ENCODE results near the gene LEMD1.
A peak's percentile ranks its signal among the peaks of the same experiment; 100 is the strongest.

The LEMD1 gene

DNA sequence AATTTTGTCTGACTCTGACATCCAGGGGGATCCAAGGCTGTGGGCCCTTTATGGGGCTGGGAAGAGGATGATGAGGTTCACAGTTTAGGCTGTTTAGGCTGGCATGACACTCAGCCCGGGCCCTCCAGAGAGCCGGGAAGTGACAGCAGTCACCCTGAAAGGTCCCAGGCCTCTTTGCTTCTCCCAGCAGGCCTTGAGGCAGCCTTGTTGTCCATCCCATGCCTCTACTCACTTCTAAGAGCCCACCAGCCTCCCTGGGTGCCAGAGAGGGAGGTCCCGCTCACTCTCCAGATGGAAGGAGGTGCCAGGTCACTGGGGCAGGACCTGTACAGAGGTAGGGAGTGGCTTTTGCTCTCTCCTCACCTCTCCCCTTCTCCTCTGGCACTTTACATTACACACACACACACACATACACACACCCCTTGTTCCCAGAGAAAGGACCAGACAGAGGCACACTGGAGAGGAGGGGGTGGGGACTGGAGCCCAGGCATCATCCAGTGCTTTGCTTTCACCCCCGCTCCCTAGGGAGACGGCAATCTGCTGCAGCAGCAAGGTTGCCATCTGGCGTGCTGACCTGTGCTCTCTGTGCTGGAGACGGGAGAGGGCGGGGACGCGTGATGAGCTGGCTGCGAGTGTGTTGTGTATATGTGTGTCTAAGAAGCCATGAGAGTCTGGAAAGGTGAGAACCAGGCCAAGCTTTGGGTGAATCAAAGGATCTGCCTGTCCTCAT, 69.7 kb downstream of the LEMD1 start:
- DNase-seq = no peak

DNA sequence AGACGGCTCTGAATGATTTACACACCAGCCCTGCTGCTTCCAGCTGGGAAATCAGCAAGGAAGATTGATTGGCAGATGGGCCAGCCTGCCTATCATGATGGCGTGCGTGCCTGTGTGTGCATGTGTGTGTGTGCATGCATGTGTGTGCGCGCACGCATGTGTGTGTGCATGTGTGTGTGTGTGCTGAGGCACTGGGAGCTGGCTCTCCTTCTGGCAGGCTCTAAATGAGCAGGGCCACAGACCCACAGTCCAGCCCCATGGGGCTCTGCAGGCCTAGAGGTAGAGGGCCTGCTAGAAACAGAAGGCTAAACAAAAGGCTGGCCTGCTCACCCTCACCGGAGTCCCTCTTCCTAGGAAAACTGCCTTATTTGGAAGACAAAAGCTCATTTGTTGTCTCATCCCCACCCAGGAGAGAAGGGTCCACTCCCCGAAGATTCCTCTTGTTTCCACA, 71.1 kb downstream of the LEMD1 start:
- DNase-seq = no peak

DNA sequence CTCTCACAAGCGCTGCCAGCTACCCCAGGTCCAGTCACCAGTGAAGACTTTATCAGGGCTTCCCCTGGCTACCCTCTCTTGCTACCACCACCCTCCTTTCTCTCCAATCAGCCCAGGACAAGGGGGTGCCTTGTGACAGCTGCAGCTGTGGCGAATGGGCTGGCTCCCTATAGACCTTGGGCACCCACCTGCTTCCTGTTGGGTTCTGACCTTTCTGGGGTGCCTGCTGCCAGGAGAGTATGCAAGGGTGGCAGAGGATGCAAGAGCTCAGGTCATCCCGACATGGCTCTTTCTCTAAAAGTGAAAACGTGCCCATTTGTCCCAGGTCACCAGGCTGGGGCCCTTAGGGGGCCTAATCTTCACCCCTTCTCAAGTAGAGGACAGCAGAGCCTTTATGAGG, 71.7 kb downstream of the LEMD1 start:
- no peak for DNase-seq

DNA sequence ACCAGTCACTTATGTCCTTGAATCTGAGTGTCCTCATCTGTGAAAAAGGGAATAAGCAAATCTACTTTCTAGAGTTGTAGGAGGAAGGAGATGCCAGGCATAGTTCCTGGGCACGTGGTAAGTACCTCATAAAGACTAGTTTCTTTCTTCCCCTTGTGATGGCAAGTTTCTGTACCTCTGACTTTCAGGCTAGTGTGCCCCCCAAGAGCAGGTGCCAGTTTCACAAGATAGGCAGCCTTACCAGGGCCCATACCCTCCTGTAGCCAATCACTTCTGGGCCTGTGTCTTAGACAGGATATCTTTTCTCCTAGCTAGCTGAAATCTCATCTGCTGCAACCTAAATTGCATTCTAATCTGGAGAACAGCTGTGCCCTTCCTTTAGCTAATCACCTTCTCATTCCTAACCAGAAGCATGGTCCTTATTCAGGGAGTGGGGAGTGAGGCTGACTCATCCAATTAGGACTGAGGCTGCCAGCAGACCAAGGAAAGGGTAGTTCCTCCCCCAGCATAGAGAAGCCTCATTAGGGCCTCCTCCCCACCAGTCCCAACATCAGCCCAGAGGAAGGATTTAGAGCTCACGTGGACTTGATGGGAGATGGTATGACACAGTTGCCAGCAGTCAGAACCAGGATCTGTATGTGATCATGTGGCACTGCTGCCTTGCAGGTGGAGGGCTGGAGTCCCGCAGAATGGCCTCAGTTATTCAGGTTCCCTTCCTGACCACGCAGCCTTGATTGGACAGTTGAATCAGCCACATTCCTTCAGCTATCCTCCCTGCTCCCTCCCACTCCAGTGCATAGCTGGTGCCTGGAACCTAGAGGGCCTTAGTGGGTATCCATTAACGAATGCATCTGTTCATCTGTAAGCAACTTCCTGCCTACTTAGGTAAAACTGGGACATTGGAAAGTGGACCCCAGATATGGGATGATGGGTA, 73.0 kb downstream of the LEMD1 start:
- no peak for DNase-seq

DNA sequence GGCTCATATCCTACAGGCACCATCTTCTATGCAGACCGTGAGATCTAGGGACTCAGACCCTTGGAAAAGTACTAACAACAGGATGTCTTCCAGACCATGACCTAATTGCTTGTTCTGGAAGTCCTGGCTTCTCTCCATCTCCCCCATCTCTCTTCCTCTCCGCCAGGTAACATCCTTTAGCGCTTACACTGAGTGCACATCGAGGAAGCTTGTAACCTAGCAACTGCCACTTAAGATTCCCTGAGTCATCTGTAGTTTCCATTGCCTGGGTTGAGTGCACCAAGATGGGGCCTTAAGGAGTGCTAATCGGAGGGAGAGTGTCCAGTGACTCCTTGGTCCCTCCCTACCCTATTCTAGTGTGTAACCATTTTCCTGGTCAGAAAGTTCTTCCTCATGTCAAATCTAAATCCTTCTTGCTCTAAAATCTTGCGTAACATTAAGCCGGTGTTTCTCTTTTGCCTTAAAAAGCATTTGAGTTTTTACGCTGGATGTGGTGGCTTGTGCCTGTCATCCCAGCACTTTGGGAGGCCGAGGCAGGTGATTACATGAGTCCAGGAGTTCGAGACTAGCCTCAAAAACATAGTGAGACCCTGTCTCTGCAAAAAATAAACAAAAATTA, 74.8 kb downstream of the LEMD1 start:
- no peak for DNase-seq

DNA sequence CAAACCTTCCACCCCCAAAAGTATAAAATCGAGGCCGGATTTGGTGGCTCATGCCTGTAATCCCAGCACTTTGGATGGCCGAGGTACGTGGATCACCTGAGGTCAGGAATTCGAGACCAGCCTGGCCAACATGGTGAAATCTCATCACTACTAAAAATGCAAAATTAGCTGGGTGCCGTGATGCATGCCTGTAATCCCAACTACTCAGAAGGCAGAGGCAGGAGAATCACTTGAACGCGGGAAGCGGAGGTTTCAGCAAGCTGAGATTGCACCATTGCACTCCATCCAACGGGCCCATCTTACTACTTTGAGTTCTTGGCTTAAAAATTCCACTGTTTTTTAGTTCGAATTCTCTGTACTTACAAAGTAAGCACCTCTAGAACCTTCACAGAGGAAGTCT, 76.1 kb downstream of the LEMD1 start:
- DNase-seq = no peak

DNA sequence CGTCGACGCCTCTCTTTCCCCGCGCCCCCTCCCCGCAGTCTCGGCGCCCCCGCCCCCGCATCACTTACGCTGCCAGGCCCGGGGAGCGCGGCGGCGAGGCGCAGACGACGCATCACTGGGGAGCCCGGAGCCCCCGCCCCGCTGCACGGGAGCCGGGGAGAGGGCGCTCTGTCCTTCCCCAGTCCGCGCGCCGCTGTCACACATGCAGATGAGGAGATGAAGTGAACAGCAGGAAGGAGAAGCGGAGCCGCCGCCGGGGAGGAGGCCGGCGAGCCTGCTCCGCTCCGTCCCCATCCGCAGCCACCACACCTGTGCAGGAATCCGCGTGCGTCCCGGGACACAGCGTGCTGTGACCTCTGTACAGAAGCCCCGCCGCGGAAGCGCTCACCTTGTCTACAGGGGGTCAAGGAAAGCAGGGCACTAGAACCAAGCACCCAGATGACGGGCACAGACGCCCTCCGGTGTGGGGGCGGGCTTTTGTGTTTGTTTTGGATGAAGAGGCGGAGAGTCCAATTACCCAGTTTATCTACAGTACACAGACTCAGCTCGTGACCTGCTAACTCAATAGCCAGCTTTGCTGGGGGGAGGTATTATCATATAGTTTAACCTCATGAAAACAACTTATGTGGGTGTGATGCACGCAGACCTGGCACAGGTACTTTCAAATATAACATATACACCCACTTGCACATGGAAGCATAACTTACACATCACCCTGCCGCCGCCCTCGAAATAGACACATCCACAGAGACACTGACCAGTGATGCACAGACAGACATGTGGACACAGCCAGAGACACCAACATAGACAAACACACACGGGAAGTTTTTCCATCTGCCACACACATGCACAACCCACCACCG, 77.6 kb downstream of the LEMD1 start:
- DNase-seq = peak; percentile 54

DNA sequence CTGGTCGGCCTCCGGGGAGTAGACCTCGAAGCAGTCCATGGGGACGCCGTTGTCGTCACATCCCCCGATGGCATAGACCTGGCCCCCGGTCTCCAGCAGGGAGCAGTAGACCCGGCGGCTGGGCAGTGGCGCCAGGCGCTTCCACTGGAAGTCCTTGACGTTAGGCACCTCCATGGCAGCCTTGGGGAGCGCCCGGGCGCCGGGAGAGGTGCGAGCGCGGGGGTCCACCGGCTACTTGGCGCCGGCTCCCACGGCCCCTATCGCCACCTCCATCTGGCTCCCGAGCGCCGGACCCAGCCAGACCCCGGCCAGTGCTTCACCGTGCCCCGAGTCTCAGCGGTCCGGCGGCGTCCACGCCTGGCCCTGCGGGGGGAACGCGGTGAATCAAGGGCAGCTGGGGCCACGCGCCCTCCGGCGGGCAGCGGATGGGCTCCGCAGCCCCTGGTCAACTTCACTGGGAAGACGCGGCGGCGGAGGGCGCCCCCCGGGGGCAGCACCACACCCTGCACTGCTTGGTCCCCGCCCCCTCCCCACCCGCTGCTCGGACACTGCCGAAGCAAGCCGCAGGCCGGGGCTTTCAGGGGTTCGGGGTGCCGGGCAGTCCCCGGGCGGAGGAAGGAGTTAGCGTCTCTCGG, 78.3 kb downstream of the LEMD1 start:
- DNase-seq = peak; percentile 31

DNA sequence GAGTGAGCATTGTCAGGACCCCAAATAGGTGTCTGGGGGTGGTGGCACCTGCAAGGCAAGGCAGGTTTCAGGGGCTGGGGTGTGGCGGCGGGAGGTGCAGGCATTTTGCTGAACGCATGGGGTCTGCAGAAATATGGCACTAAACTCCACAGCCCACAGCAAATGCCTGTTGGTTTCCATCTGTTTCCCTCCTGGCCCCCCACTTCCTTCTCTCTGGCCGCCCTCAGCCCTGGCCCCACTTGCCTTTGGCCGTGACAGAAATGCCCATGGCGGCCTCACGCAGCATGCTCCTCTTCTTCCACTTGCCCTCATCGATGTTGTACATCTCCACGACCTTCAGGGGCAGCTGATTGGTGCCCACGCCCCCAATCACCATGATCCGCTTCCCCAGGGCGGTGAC, 78.9 kb downstream of the LEMD1 start:
- DNase-seq = no peak

DNA sequence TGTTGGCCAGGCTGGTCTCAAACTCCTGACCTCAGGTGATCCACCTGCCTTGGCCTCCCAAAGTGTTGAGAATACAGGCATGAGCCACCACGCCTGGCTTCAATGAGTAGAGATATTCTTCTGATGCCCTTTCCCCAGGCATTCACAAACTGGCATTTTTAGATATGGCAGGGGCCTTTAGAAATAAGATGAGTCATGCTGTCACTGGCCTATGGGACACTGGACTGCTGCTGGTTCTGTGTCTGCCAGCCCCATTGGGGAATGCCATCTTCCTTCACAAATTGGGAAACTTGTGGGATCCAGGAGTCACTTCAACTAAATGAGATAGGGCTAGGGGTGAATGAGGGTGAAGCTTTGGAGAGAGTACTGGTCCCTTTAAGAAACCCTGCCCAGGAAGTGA, 81.2 kb downstream of the LEMD1 start:
- DNase-seq = no peak

DNA sequence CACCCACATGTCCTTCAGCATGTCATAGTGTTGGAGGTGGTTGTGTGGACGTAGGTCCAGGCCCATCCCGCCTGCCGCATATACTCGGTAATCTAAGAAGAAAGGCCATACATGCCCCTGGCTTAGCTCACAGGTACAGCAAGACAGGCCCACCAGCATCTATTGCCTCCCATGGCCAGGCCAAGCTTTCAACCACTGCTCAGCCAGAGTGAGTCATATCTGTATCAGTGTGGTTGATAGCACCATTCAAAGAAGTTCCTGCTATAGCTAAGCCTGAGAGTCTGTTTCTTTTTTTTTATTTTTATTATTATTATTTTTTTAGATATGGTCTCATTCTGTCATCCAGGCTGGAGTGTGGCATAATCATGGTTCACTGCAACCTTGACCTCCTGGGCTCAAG, 82.1 kb downstream of the LEMD1 start:
- no peak for DNase-seq

DNA sequence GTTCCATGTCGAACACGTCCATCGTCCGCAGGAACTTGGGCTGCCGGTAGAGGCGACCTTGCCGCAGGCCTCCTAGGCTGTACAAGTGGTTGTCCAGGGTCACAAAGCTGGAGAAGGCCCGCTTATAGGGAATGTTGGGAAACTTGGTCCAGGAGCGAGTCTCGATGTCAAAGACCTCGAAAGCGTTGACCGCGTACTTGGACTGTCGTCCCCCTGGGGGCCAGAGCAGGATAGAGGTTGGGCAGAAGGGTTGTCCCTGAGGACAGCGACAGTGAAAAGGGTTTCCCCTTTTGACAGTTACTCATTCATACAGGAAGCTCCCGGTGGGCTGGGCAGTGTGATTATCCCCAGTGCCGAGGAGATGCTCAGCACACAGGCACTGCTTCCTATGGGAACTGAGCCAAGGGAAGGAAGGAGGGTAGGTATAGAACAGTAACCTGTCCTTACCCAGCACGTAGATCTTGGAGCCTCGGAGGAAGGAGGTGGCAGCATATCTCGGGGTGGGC, 82.6 kb downstream of the LEMD1 start:
- no peak for DNase-seq

DNA sequence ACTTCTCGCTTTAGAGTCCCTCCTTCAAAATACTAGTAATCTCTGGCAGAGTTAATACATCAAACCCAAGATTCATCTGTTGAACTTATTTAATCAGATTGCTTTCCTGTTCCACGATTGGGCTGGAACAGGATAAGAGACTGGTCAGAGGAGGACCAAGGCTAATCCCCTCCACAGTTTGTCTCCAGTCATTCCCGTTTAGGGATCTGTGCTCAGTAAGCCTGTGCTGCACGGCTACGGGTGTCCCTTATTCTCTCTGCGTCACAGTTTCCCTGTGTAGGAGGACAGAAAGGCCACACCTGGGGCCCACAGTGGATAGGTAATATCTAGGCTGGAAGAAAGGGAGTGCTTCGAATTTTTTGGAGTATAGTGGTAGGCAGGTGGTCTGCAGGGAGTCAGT, 83.8 kb downstream of the LEMD1 start:
- DNase-seq = no peak

DNA sequence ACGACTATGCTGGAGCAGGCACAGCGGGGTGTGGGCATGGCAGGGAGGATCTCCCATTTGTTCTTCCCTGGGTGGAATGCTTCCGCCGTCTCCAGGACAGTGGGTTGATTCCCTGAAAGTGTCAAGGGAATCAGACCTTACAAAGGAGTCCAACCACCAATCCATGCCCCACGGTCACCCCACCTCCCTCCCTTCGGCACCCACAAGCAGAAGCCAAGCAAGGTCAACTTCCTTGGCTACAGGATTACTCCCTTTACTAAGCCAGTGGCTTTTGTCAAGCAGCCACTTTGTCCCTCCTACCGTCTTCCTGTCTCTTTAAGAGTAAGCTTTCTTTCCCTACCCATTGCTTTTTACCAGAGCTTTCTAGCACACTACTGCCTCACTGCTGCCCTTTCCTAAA, 84.4 kb downstream of the LEMD1 start:
- no peak for DNase-seq

DNA sequence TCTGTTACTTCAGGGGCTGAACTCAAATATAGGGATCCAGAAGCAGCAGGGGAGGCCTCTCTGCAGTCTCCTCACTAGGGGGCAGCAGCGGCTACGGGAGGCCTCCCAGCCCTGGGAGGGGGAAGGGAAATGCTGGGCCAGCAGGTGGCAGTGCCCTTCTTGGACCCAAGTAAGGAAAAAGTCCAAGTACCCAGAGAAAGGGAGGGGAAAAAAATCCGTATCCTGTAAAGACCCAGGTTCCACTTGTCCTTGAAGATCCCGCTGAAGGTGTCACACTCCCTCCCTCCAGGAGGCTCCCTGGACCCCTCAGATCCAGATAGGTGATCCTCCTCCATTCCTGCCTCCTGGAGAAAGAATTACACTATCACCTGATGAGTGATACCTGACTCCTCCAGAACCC, 86.2 kb downstream of the LEMD1 start:
- DNase-seq = peak; percentile 77

DNA sequence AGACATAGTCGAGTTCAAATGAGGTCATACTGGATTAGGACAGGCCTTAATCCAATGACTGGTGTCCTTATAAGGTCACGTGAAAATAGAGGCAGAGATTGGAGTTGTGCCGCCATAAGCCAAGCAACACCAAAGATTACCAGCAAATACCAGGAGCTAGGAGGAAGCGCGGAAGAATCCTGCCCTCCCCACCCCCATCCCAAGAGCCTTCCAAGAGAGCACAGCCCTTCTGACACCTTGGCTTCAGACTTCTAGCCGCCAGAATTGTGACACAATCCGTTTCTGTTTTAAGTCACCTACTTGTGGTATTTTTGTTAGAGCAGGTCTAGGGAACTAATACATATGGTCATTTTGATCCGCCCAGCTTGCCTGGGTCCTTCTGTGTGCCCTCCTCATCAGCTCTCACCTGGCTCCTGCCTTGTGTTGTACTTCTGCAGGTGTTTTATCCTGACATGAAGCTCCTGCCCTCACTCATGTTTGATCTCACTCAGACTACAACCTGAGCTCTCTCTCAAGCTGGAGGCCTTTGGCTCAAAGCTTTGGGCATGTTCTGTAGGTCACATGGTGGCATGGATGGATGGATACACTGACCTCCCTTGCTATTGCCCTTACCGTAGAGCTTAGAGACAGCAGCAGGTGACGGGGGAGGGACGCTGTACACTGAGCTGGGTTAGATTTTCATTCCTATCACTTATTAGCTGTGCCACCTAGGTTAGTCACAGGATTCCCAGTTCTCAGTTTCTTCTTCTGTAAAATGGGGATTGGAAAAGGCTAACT, 89.7 kb downstream of the LEMD1 start:
- DNase-seq = no peak
